ENCODE measurements around the gene ORMDL3. TPM values are rescaled to one million over a fixed set of nuclear protein-coding genes. Genes with fewer than 3 reads are reported as not detected.
A peak's percentile ranks its signal among the peaks of the same experiment; 100 is the strongest.

ORMDL3 gene, protein sequence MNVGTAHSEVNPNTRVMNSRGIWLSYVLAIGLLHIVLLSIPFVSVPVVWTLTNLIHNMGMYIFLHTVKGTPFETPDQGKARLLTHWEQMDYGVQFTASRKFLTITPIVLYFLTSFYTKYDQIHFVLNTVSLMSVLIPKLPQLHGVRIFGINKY
- 25.7 and 26.6 TPM in 2 replicates for total RNA-seq

GRCh38 chr17:39927101-39927928 is at the start of gene ORMDL3, which contains the start of gene LRRC3C:
Gene ORMDL3 (minus strand): TSS chr17:39927601. CDS start chr17:39924203, 3,398 bp downstream.
Gene LRRC3C (plus strand): TSS chr17:39927732. CDS start chr17:39941524, 13,792 bp downstream.
- peak; percentile 72 for DNase-seq (ENCODE audit: low read depth, low spot score)

GRCh38 chr17:39975801-39976200 is 48.4 kb upstream of the ORMDL3 start:
- DNase-seq (ENCODE audit: low read depth, low spot score), result no peak

DNA sequence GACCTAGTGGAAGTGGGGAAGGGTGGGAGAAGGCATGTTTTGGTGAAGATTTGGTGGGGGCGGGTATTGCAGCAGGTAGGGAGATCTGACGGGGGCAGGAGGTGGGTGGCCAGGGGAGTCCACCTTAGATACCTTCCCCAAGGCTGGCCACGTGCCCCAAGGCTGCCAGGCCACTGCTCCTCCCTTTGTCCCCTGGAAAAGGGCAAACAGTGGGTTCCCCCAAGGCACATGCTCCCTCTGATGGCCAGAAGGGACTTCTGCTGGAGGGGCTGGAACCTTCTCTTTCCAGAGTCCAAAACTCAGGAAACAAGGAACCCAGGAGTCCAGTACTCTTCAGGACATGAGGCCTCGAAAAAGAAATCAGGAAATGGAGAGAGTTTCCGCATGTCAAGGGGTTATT is 47.0 kb upstream of the ORMDL3 start:
- DNase-seq (ENCODE audit: low read depth, low spot score), result no peak

DNA sequence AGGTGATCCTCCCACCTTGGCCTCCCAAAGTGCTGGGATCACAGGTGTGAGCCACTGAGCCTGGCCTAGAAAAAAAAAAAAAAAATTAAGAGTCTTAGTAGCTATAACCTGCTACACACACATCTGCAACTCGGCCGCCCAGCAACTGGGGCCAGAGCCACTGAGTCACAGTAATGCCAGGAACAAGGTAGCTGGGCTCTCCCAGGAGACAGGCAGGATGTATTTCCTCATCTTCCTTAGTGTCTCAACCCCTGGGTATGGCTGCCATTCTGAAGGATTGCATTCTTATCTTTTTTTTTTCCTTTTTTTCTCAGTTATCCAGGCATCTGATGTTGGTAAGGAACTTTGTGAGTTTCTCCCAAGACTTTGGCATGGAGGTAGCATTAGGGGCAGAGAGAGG is 46.1 kb upstream of the ORMDL3 start:
- no peak for DNase-seq (ENCODE audit: low read depth, low spot score)

DNA sequence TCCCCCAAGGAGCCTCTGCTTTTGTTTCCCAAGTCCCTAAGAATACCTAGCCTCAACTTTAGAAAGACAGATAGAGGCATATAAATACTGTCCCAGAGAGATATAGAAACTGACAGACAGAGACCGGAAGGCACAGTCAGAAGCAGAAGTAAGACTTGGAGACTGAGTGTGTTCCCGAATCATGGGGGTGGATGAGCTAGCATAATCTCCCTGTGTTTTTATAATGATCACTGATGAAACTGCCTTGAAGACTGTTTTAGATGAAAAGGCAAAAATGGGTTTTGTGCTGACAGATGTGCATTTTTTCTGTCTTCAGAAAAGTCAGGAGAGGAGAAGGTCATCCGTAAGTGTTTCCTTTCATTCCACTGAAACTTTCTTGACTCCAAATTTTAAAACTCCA is 44.9 kb upstream of the ORMDL3 start:
- no peak for DNase-seq (ENCODE audit: low read depth, low spot score)

- no peak for DNase-seq (ENCODE audit: low read depth, low spot score)
Measured at GRCh38 chr17:39971076-39971603, 43.7 kb upstream of the ORMDL3 start.

DNA sequence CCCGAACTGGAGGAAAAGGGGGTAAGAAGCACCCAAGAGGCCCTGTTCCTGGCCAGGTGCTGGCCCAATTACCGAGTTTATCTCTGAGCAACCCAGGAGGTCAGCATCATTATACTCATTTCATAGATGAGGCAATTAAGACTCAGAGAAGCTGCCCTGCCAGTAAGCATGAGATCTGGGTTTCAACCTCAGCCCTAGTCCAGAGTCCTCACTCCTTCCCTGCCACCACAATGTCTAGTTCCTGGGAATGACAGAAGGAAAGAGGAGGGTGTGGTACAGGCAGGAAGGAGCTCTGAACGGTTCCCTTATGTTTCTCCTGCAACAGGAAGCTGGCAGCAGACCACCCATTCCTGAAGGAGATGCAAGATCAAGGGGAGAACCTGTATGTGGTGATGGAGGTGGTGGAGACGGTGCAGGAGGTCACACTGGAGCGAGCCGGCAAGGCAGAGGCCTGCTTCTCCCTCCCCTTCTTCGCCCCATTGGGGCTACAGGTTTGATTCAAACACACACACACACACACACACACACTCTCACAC is 42.8 kb upstream of the ORMDL3 start:
- DNase-seq (ENCODE audit: low read depth, low spot score), result no peak

GRCh38 chr17:39969375-39969774 is 42.0 kb upstream of the ORMDL3 start:
- no peak for DNase-seq (ENCODE audit: low read depth, low spot score)

DNA sequence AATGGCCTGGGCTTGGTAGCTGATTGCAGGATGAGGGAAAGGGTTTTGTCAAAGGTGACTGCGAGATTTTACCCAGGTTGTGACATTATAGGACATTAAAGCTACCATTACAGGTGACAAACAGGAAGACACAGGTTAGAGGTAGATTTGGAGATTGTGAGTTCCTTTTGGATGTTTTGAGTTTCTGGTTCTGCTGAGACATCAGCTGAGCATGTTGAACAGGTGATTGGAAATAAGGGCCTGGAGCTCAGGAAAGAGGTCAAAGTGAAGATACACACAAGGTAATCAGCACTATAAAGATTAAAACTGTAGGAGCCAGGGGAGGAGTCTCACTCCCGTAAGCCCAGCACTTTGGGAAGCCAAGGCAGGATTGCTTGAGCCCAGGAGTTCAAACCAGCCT is 41.4 kb upstream of the ORMDL3 start:
- DNase-seq (ENCODE audit: low read depth, low spot score), result no peak

DNA sequence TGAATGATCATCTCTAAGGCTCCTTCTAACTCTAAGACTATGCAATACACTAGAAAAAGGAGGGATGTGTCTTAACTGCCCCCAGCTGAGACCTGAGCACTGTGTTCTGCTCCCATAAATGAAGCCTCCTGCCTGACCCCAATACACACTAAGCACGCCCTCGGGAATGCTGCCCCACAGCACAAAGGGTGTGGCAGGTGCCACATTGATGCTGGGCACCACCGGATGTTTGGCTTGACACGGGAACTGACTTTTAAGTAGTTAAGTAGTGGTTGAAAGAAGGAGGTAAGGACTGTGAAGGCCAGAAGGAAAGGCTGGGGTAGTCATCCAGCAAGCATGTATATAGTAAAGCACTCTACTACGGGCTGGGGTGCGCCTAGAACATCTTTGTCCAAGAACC is 39.4 kb upstream of the ORMDL3 start:
- DNase-seq (ENCODE audit: low read depth, low spot score), result no peak

GRCh38 chr17:39965017-39965699 is 37.8 kb upstream of the ORMDL3 start:
- no peak for DNase-seq (ENCODE audit: low read depth, low spot score)

DNA sequence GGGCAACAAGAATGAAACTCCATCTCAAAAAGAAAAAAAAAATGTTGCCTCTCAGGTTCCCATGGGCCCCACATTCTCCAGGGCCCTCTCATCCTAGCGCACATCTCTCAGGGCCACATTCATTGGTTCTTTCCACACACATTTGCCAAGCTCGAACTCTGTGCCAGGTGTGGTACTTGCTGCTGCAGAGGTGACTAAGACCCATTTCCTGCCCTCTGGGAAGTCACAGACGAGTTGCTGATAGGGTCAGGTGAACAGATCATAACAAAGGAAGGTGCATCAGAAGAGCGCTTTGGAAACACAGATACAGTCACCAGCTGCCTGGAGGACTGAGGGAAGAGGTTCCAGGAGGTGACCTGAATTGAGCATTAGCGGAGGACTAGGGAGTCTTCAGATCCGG is 36.4 kb upstream of the ORMDL3 start:
- DNase-seq (ENCODE audit: low read depth, low spot score), result no peak

DNA sequence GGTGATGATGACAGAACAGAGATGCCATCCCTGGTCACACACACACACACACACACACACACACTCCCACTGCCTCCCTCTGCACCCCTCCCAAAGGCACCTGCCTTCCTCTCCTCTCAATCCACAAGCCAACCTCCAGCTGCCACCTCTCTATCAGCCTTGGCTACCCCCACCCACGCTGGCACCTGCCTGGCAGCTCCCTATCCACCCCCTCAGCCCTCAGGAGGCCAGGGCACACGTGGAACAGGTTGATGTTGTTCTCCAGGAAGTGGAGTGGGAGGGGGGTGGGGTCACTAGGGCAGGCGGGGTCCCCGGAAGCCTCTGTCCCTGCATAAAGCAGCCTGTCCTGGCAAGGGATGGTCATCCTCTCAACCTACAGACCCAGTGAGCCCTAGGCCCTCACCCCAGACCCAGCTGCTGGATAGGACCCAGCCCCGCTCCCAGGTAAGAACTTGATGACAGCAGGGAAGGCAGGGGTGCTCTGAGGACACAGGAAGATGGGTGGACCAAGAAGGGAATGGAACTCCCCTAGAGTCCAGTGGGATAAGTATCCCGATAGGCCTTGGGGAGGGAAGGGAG is 35.3 kb upstream of the ORMDL3 start, which contains the start of gene GSDMA:
TSS of gene GSDMA (plus strand) at position 363 of the 579 bp plus-strand sequence. CDS start 2,684 bp downstream, outside the sequence.
- no peak for DNase-seq (ENCODE audit: low read depth, low spot score)

DNA sequence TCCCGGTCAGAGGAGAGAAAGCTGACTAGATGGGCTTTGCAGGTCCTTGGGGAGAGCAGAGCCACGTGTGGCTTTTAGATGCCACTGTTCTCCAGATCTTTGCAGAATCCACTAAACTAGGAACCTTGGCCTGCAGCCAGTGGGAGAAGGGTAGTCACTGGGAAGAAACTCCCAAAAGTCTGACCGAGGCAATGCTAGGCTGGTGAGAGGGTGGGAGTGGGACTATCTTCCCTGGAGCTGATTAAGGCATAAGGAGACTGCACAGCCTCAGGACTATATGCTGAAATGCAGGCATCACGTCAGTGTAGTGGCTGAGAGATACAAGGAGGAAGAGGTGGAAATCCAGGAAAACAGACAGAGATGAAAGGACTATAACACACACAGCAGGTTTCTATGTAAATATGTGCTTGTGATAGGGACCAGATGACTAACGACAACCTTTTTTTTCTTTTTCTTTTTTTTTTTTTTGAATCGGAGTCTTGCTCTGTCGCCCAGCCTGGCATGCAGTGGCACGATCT is 33.2 kb upstream of the ORMDL3 start:
- DNase-seq (ENCODE audit: low read depth, low spot score), result no peak

GRCh38 chr17:39955726-39956225 is 28.4 kb upstream of the ORMDL3 start:
- DNase-seq (ENCODE audit: low read depth, low spot score), result no peak

DNA sequence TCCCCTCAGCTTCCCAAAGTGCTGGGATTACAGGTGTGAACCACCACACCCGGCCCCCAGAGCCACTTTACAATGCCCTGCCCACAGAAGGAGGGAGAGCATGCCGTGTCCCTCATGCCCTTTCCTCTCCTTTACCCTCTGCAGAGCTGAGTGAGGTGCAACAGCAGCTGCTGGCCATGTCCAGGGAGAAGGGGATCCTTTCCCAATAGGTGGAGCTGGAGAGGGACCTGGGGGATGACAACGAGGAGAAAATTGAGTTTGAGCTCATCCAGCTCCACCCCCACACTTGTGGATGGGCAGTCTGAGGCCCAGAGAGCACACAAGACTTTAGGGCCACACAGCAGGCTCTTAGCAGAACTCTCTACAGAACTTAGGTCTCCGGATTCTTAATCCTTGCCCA is 27.5 kb upstream of the ORMDL3 start:
- no peak for DNase-seq (ENCODE audit: low read depth, low spot score)

- DNase-seq (ENCODE audit: low read depth, low spot score), result no peak
Measured at GRCh38 chr17:39953471-39953888, 26.1 kb upstream of the ORMDL3 start.

DNA sequence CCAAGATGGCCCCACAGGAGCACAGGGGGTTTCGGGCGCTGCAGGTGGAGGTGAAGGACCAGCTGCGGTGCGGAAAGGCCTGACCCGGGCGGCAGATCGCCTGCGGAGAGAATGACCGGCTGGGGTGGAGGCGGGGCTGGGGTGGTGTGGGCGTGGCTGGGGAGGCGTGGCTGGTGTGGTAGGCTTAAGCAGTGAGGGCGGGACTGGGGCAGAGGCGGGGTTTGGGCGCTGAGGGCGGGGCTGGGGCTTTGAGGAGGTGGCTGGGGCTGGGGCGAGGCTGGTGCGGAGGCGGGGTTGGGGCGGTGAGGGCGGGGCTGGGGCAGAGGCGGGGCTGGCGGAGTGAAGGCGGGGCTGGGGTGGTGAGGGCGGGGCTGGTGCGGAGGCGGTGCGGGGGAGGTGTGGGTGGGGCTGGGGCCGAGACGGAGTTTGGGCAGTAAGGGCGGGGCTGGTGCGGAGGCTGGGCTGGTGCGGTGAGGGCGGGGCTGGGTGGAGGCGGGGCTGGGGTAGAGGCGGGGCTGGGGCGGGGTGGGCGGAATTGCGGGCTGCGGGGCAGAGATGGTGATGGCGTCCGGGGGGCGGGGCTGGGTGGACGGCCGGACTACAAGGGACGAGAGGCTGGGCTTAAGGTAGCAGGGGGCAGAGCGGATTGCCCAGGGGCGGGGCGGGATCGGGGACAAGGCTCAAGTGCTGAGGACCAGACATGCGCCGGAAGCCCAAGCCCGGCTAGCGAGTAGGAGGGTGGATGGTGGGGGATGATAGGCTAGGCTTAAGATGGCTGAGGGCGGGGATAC is 25.5 kb upstream of the ORMDL3 start:
- DNase-seq (ENCODE audit: low read depth, low spot score), result peak; percentile 82

DNA sequence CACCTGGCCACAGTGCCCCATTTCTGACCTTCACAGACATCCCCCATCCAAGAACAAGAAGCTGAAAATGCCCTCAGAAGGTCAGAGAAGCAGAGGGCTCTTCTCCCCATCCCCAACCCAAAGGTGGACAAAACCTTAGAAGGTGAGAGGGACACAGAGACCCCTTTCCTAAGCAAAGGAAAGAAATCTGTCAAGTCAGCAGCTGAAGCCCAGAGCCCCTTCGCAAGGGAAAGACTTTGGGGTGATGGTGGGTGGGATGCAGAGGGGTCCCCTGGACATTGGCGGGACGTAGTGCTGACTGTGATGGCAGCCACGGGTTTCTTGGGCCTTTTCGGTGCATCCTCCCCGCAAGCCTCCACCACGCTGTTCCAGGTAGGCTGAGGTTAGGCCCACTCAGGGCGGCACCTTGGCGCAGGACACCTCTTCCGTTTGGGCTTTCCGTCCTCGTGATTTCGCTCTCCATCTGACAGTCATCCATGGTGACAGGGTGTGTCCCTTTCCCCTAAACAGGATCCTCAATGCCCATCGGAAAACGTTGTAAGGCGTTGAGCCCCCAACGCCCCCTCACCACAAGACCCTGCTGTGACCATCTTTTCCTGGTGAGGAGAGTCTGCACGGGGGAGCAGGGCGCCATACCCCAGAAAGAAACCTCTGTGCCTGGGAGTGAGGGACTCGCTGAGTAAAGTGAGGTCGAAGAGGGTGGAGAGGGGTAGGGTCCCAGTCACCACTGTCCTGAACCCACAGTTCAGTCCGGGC is 24.7 kb upstream of the ORMDL3 start:
- no peak for DNase-seq (ENCODE audit: low read depth, low spot score)

All from pulmonary artery endothelial cell (primary cell).